Activated T-cell treated with anti-CD3 and anti-CD28 coated beads for 48 hours (primary cell): ENCODE measurements around the gene TMPRSS6.
A peak's percentile ranks its signal among the peaks of the same experiment; 100 is the strongest.

Experiments
- DNase-seq: peaks from one replicate; pipeline ENCODE4 v3.0.0-alpha.2; 2020; ENCODE audit warnings: low read depth

Gene TMPRSS6

GRCh38 chr22:37026325-37026724 lies 83.2 kb downstream of the TMPRSS6 start:
- DNase-seq = no peak

- DNase-seq = no peak
Observed at GRCh38 chr22:37025500-37026070, 83.9 kb downstream of the TMPRSS6 start.

GRCh38 chr22:37024339-37025157 lies 85.0 kb downstream of the TMPRSS6 start:
- DNase-seq = no peak

- no peak for DNase-seq
Observed at GRCh38 chr22:37023743-37024338, 85.7 kb downstream of the TMPRSS6 start.

- DNase-seq = no peak
Observed at GRCh38 chr22:37022483-37023337, 86.8 kb downstream of the TMPRSS6 start.

GRCh38 chr22:37021710-37022482 lies 87.6 kb downstream of the TMPRSS6 start:
- peak; percentile 44 for DNase-seq

- DNase-seq = no peak
Observed at GRCh38 chr22:37021041-37021440, 88.5 kb downstream of the TMPRSS6 start.

GRCh38 chr22:37020192-37020479 lies 89.4 kb downstream of the TMPRSS6 start:
- no peak for DNase-seq

- DNase-seq = peak; percentile 27
Observed at GRCh38 chr22:37019309-37020191, 90.0 kb downstream of the TMPRSS6 start, which contains the start of the genes MPST and TST. TSS of gene MPST (plus strand) at chr22:37019742. CDS start at chr22:37019837, 95 bp downstream. TSS of gene TST (minus strand) at chr22:37019447. CDS start at chr22:37018732, 715 bp downstream.

GRCh38 chr22:37018815-37019308 lies 90.7 kb downstream of the TMPRSS6 start:
- no peak for DNase-seq

GRCh38 chr22:37018086-37018814 lies 91.3 kb downstream of the TMPRSS6 start:
- no peak for DNase-seq

- no peak for DNase-seq
Observed at GRCh38 chr22:37017356-37017755, 92.2 kb downstream of the TMPRSS6 start.

GRCh38 chr22:37016134-37016910 lies 93.2 kb downstream of the TMPRSS6 start:
- DNase-seq = no peak

- no peak for DNase-seq
Observed at GRCh38 chr22:37015587-37015878, 94.0 kb downstream of the TMPRSS6 start.
